DND-41 (cell line): Measurements from ENCODE around the gene CEP170B.

Experiments
- ATAC-seq: fragments of 200-7000 bp; cut with Tn5 transposase; 3 replicates; pipeline ENCODE4 v1.9.1; 2021; ENCODE audit warnings: low read depth; ENCODE audit not compliant: insufficient read depth
- DNase-seq: peaks from one replicate; pipeline ENCODE4 v3.0.0-alpha.2; 2020
- H2AFZ ChIP-seq: 2 replicates; pipeline ENCODE4 v1.6.0; 2012; ENCODE audit warnings: low read depth, low read length
- H3K27ac ChIP-seq: 2 replicates; pipeline ENCODE4 v1.5.1; 2012; ENCODE audit warnings: low read length, inconsistent platforms
- H3K27me3 ChIP-seq: fragments of 200-600 bp; sonication (generic); 2 replicates; pipeline ENCODE4 v1.6.0; 2012; ENCODE audit warnings: low read length, mild to moderate bottlenecking, inconsistent platforms; ENCODE audit not compliant: insufficient read depth, poor library complexity
- H3K36me3 ChIP-seq: 2 replicates; pipeline ENCODE4 v1.5.1; 2012; ENCODE audit warnings: low read length, inconsistent platforms; ENCODE audit not compliant: insufficient read depth
- H3K4me1 ChIP-seq: 2 replicates; pipeline ENCODE4 v1.5.1; 2012; ENCODE audit warnings: mild to moderate bottlenecking, low read length; ENCODE audit not compliant: insufficient read depth
- H3K4me2 ChIP-seq: 2 replicates; pipeline ENCODE4 v1.6.0; 2012; ENCODE audit warnings: mild to moderate bottlenecking, moderate library complexity, low read length, inconsistent platforms; ENCODE audit not compliant: insufficient read depth
- H3K4me3 ChIP-seq, 2 experiments: fragments of 200-600 bp in 1 of 2; shearing (Covaris generic) in 1 of 2; 2 replicates each; pipeline ENCODE4 v1.5.1; 2012 to 2016; ENCODE audit warnings: inconsistent platforms in 2 of 2, low read length in 2 of 2, mild to moderate bottlenecking in 2 of 2, low read depth in 1 of 2, moderate library complexity in 1 of 2
- H3K79me2 ChIP-seq: 2 replicates; pipeline ENCODE4 v1.6.0; 2012; ENCODE audit warnings: low read length, inconsistent platforms; ENCODE audit not compliant: insufficient read depth
- H3K9ac ChIP-seq: 2 replicates; pipeline ENCODE4 v1.6.0; 2012; ENCODE audit warnings: low read depth, mild to moderate bottlenecking, inconsistent platforms, low read length, moderate library complexity
- H3K9me3 ChIP-seq: 2 replicates; pipeline ENCODE4 v1.5.1; 2012; ENCODE audit warnings: low read length, moderate library complexity, mild to moderate bottlenecking, inconsistent platforms; ENCODE audit not compliant: insufficient read depth, severe bottlenecking
- H4K20me1 ChIP-seq: 2 replicates; pipeline ENCODE4 v1.6.0; 2012; ENCODE audit warnings: low read length; ENCODE audit not compliant: insufficient read depth
- CTCF ChIP-seq: IDR thresholded peaks from 2 replicates; pipeline ENCODE4 v1.5.1; 2012; ENCODE audit warnings: borderline replicate concordance, low read length, moderate library complexity, mild to moderate bottlenecking; ENCODE audit not compliant: poor library complexity, severe bottlenecking; ENCODE audit errors: extremely low read depth
- EZH2 ChIP-seq: IDR thresholded peaks from 3 replicates; pipeline ENCODE4 v1.6.1; 2012; ENCODE audit warnings: borderline replicate concordance, low read depth, mild to moderate bottlenecking, moderate library complexity, low read length, inconsistent platforms; ENCODE audit not compliant: severe bottlenecking

Gene CEP170B

DNA sequence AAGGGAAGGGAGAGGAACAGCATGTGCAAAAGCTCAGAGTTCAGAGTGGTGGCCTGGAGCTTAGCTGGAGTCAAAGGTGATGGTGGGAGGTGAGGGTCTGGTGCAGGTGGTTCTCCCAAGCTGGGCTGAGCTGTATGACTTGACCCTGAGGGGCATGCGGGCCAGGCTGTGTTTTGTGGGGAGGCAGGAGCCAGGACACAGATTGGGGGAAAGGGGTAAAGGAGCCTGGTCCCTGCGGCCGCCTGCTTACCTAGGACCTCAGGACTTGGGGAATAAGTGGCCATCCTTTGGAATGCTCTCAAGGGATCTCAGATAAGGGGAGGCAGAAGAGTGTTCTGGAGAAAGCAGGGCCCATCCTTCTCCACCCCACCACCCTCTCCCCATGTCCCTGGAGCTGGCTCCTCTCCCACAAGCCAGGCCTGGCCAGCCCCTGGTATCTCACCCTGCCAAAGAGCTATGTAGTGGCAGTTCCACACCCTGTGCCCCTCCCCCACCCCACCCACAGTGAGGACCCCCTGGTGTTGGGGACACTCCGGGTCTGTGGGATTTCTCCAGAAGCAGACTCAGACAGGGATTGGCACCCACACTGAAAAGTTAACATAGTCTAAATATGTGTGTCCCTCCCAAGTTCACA is 19.9 kb upstream of the CEP170B start:
- Histone ChIP-seq H3K4me3 (no peak overlapping the region), H2AFZ (no peak overlapping the region), H3K27ac (no peak overlapping the region), H3K36me3 (no peaks in the 10 kb centered on the region), H3K9me3 (no peaks in the 10 kb centered on the region), H3K27me3 (peaks cover 6% of the 10 kb centered on the region), H3K4me2 (no peak overlapping the region), H3K9ac (no peak overlapping the region), H4K20me1 (no peaks in the 10 kb centered on the region), H3K4me1 (no peaks in the 10 kb centered on the region), H3K79me2 (no peaks in the 10 kb centered on the region)
- TF ChIP-seq EZH2 (no peak), CTCF (no peak)
- no peak for DNase-seq
- no peak for ATAC-seq

GRCh38 chr14:104845834-104846441 is 19.1 kb upstream of the CEP170B start:
- TF ChIP-seq CTCF (no peak), EZH2 (no peak)
- ATAC-seq (no peak), DNase-seq (no peak)
- no peaks in the 10 kb centered on the region for H3K36me3 ChIP-seq
- no peak overlapping the region for H3K4me2 ChIP-seq
- no peaks in the 10 kb centered on the region for H3K79me2 ChIP-seq
- H2AFZ ChIP-seq = no peak overlapping the region
- H3K4me3 ChIP-seq = no peak overlapping the region
- H4K20me1 ChIP-seq = no peaks in the 10 kb centered on the region
- H3K27ac ChIP-seq = no peak overlapping the region
- no peak overlapping the region for H3K9ac ChIP-seq
- peaks cover 4% of the 10 kb centered on the region for H3K27me3 ChIP-seq
- H3K9me3 ChIP-seq = no peaks in the 10 kb centered on the region
- no peaks in the 10 kb centered on the region for H3K4me1 ChIP-seq

- no peak for ATAC-seq
- H3K27ac ChIP-seq = no peak overlapping the region
- H2AFZ ChIP-seq = no peak overlapping the region
- H4K20me1 ChIP-seq = no peaks in the 10 kb centered on the region
- no peaks in the 10 kb centered on the region for H3K36me3 ChIP-seq
- H3K4me2 ChIP-seq = no peak overlapping the region
- DNase-seq = no peak
- peaks cover 3% of the 10 kb centered on the region for H3K27me3 ChIP-seq
- H3K9me3 ChIP-seq = no peaks in the 10 kb centered on the region
- no peak overlapping the region for H3K9ac ChIP-seq
- H3K4me1 ChIP-seq = no peaks in the 10 kb centered on the region
- TF ChIP-seq CTCF = no peak
- TF ChIP-seq EZH2 = no peak
- H3K79me2 ChIP-seq = no peaks in the 10 kb centered on the region
- H3K4me3 ChIP-seq = no peak overlapping the region
Measured at GRCh38 chr14:104852280-104852663, 12.8 kb upstream of the CEP170B start.
